Posterior vena cava (tissue), 2 donors: ENCODE results near the gene FGF23. TPM values are rescaled to one million over a fixed set of nuclear protein-coding genes. Genes with fewer than 3 reads are reported as not detected.
A peak's percentile ranks its signal among the peaks of the same experiment; 100 is the strongest.

Experiments used
- DNase-seq: peaks from one replicate; pipeline ENCODE4 v3.0.0-alpha.2; 2020; ENCODE audit warnings: low spot score
- intact Hi-C, 2 donors: fragments of 100-400 bp; cut with DNase I; formaldehyde crosslinking; loops; one replicate each; pipeline versions ENCODE4 v1.14.1 to v1.14.2; 2022 to 2023
- total RNA-seq, 2 donors: library from RNA; stranded (reverse); fragmentation: NEBNext Ultra II Directional; extraction: Animal tissue kit (Norgen Biotek cat#: 25700); gene quantifications; one replicate each; pipeline ENCODE4 v1.2.1, GENCODE V29; 2021
- donor health status: DM: yes; HTN: yes; CAD: no.
- donor health status: DM: yes; HTN: yes; CAD: no.

The FGF23 gene
- total RNA-seq, 2 donors from 2014 or later: not detected

GRCh38 chr12:4322726-4323125 is 56.8 kb downstream of the FGF23 start:
- intact Hi-C loops: no loop called here
- DNase-seq: no peak

DNA sequence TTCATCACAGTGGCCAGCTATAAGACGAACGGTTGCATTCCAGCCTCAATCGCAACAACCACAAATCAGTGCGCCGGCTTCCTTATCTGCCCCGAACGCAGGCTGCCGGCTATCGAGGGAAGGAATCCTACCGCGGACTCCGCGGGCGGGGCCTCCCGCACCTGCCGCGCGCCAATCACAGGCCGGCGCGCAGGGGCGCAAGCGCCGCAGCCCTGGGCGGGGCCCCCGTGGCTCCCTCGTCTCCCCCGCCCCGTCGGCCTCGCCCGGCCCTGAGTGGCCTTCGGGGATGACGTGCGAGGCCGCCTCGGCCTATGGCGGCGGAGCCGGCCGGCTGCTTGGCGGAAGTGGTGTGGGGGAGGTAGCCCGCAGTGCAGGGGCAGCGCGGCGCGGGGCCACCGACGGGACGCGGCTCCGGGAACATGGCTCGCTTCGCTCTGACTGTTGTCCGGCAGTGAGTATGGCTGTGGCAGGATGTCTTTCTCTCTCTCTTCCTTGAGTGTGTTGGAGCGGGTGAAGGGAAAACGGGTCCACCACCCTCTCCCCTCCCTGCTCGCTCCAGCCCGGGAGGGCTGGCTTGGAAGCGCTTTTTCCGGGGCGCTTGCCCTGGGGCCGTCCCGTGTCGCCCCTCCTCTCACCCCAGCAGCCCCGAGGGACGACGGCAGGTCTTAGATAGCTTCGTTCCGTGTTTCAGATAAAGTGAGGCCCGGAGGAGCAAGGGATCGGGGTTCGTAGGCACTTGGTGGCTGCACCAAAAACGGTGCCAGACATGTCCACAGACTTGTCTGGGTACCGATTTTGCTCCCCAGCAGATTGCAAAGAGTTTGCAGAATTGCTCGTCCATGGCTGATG is 58.4 kb downstream of the FGF23 start, which contains the start of gene TIGAR:
Gene TIGAR (plus strand): TSS at position 361 of the 849 bp plus-strand sequence. CDS start 59 bp downstream, at position 420.
- peak; percentile 98 for DNase-seq
- intact Hi-C loops: no loop called here

- intact Hi-C loops: no loop called here
- DNase-seq: no peak
Measured at GRCh38 chr12:4320497-4320852, 59.0 kb downstream of the FGF23 start.

Other genes starting within 250 kb of the FGF23 start
- 100 to 1,000 TPM; 101 to 129 TPM for gene CCND2, start 106.0 kb downstream of the FGF23 start, total RNA-seq
- gene TIGAR, start 58.5 kb downstream of the FGF23 start, total RNA-seq: 10 to 100 TPM; 10.3 to 12.1 TPM
- not detected for gene FGF6, start 66.1 kb upstream of the FGF23 start, total RNA-seq
- 1 to 10 TPM; 1.0 to 1.7 TPM for gene RAD51AP1, start 159.2 kb upstream of the FGF23 start, total RNA-seq
- gene DYRK4, start 182.5 kb upstream of the FGF23 start, total RNA-seq: 10 to 100 TPM; 26.9 to 37.5 TPM